Fibroblast of lung (primary cell): ENCODE measurements around the gene CCDC3.

Experiments
- CTCF ChIP-seq, 2 donors: IDR thresholded peaks in 1 of 2; conservative IDR thresholded peaks in 1 of 2; 1 replicate in 1 of 2; 2 replicates in 1 of 2; pipeline ENCODE4 v1.5.1; 2011 to 2012; ENCODE audit warnings: low read length in 2 of 2, control low read depth in 1 of 2, inconsistent platforms in 1 of 2, low read depth in 1 of 2, mild to moderate bottlenecking in 1 of 2
- EZH2 ChIP-seq: IDR thresholded peaks from 2 replicates; pipeline ENCODE4 v1.5.1; 2012; ENCODE audit warnings: low read length, control low read depth, mild to moderate bottlenecking; ENCODE audit errors: missing control alignments

- TF ChIP-seq CTCF (conservative IDR thresholded peaks at IDR 0.05 in 1 of 2, IDR thresholded peaks at IDR 0.05 in 1 of 2; ENCODE audit: low read depth in 1 of 2, low read length in 2 of 2) (no peak), EZH2 (no peak)
Observed at GRCh38 chr10:12898271-12898670, 103.2 kb downstream of the CCDC3 start.
